T-helper 1 cell treated with Interleukin-12 subunit alpha and Interleukin-12 subunit beta and Interleukin-4 antibody, amounts not matched to agents 30 μg/mL and 1 μg/mL, for 36 hours (primary cell): ENCODE results near the gene RNF223.

Source experiments
- H3K27ac Mint-ChIP-seq: one replicate; pipeline ENCODE4 v1.8.0; 2021; ENCODE audit warnings: mild to moderate bottlenecking, mixed read lengths
- H3K27me3 Mint-ChIP-seq: one replicate; pipeline ENCODE4 v1.8.0; 2021; ENCODE audit warnings: low read depth, mixed read lengths
- H3K36me3 Mint-ChIP-seq: one replicate; pipeline ENCODE4 v1.8.0; 2021; ENCODE audit warnings: low read depth, mixed read lengths
- H3K4me1 Mint-ChIP-seq: one replicate; pipeline ENCODE4 v1.8.0; 2021; ENCODE audit warnings: low read depth, mixed read lengths
- H3K4me3 Mint-ChIP-seq: one replicate; pipeline ENCODE4 v1.8.0; 2021; ENCODE audit warnings: mild to moderate bottlenecking, moderate library complexity, mixed read lengths
- H3K9me3 Mint-ChIP-seq: one replicate; pipeline ENCODE4 v1.8.0; 2021; ENCODE audit warnings: mixed read lengths

Gene RNF223

GRCh38 chr1:1055841-1056736 is 18.0 kb downstream of the RNF223 start:
- Mint-ChIP-seq H3K4me3 (no peak overlapping the region), H3K4me1 (peaks cover 9% of the 10 kb centered on the region), H3K27ac (no peak overlapping the region), H3K36me3 (no peaks in the 10 kb centered on the region), H3K27me3 (peaks cover 21% of the 10 kb centered on the region), H3K9me3 (no peaks in the 10 kb centered on the region)

- Mint-ChIP-seq H3K9me3 (no peaks in the 10 kb centered on the region), H3K27me3 (peaks cover 21% of the 10 kb centered on the region), H3K4me3 (no peak overlapping the region), H3K36me3 (no peaks in the 10 kb centered on the region), H3K4me1 (peaks cover 3% of the 10 kb centered on the region), H3K27ac (no peak overlapping the region)
Observed at GRCh38 chr1:1054971-1055370, 19.1 kb downstream of the RNF223 start.

- peaks cover 21% of the 10 kb centered on the region for H3K27me3 Mint-ChIP-seq
- peaks cover 3% of the 10 kb centered on the region for H3K4me1 Mint-ChIP-seq
- no peaks in the 10 kb centered on the region for H3K9me3 Mint-ChIP-seq
- no peak overlapping the region for H3K27ac Mint-ChIP-seq
- H3K4me3 Mint-ChIP-seq: no peak overlapping the region
- H3K36me3 Mint-ChIP-seq: no peaks in the 10 kb centered on the region
Observed at GRCh38 chr1:1054099-1054700, 19.9 kb downstream of the RNF223 start.

- Mint-ChIP-seq H3K27me3 (peaks cover 19% of the 10 kb centered on the region), H3K36me3 (no peaks in the 10 kb centered on the region), H3K9me3 (no peaks in the 10 kb centered on the region), H3K4me3 (no peak overlapping the region), H3K4me1 (peaks cover 3% of the 10 kb centered on the region), H3K27ac (no peak overlapping the region)
Observed at GRCh38 chr1:1053682-1054081, 20.4 kb downstream of the RNF223 start.

- H3K27me3 Mint-ChIP-seq: peaks cover 12% of the 10 kb centered on the region
- no peak overlapping the region for H3K27ac Mint-ChIP-seq
- H3K4me1 Mint-ChIP-seq: peaks cover under 1% of the 10 kb centered on the region
- no peaks in the 10 kb centered on the region for H3K36me3 Mint-ChIP-seq
- no peaks in the 10 kb centered on the region for H3K9me3 Mint-ChIP-seq
- H3K4me3 Mint-ChIP-seq: no peak overlapping the region
Observed at GRCh38 chr1:1053022-1053421, 21.1 kb downstream of the RNF223 start.

- H3K36me3 Mint-ChIP-seq: no peaks in the 10 kb centered on the region
- no peak overlapping the region for H3K27ac Mint-ChIP-seq
- H3K4me3 Mint-ChIP-seq: no peak overlapping the region
- H3K4me1 Mint-ChIP-seq: no peaks in the 10 kb centered on the region
- H3K27me3 Mint-ChIP-seq: peaks cover 4% of the 10 kb centered on the region
- H3K9me3 Mint-ChIP-seq: no peaks in the 10 kb centered on the region
Observed at GRCh38 chr1:1052003-1052840, 21.9 kb downstream of the RNF223 start.

GRCh38 chr1:1051127-1051810 is 22.8 kb downstream of the RNF223 start:
- no peaks in the 10 kb centered on the region for H3K9me3 Mint-ChIP-seq
- no peaks in the 10 kb centered on the region for H3K36me3 Mint-ChIP-seq
- no peak overlapping the region for H3K4me3 Mint-ChIP-seq
- no peaks in the 10 kb centered on the region for H3K27me3 Mint-ChIP-seq
- no peak overlapping the region for H3K27ac Mint-ChIP-seq
- H3K4me1 Mint-ChIP-seq: no peaks in the 10 kb centered on the region

- Mint-ChIP-seq H3K27me3 (no peaks in the 10 kb centered on the region), H3K27ac (no peak overlapping the region), H3K36me3 (no peaks in the 10 kb centered on the region), H3K4me1 (no peaks in the 10 kb centered on the region), H3K9me3 (no peaks in the 10 kb centered on the region), H3K4me3 (no peak overlapping the region)
Observed at GRCh38 chr1:1050577-1051052, 23.5 kb downstream of the RNF223 start.

GRCh38 chr1:1049318-1050165 is 24.6 kb downstream of the RNF223 start:
- H3K36me3 Mint-ChIP-seq: no peaks in the 10 kb centered on the region
- H3K9me3 Mint-ChIP-seq: no peaks in the 10 kb centered on the region
- no peaks in the 10 kb centered on the region for H3K27me3 Mint-ChIP-seq
- no peak overlapping the region for H3K4me3 Mint-ChIP-seq
- H3K4me1 Mint-ChIP-seq: no peaks in the 10 kb centered on the region
- no peak overlapping the region for H3K27ac Mint-ChIP-seq

- Mint-ChIP-seq H3K4me1 (no peaks in the 10 kb centered on the region), H3K9me3 (no peaks in the 10 kb centered on the region)
Observed at GRCh38 chr1:1048765-1049164, 25.3 kb downstream of the RNF223 start.

GRCh38 chr1:1047963-1048362 is 26.1 kb downstream of the RNF223 start:
- peaks cover 1% of the 10 kb centered on the region for H3K4me1 Mint-ChIP-seq

More at GRCh38 chr1:1048765-1049164, 25.3 kb downstream of the RNF223 start:
- Mint-ChIP-seq H3K27ac (no peak overlapping the region), H3K27me3 (no peaks in the 10 kb centered on the region), H3K36me3 (no peaks in the 10 kb centered on the region), H3K4me3 (no peak overlapping the region)

GRCh38 chr1:1047407-1047806 is 26.7 kb downstream of the RNF223 start:
- Mint-ChIP-seq H3K4me3 (no peak overlapping the region), H3K36me3 (no peaks in the 10 kb centered on the region), H3K4me1 (peaks cover 2% of the 10 kb centered on the region), H3K27me3 (no peaks in the 10 kb centered on the region), H3K9me3 (no peaks in the 10 kb centered on the region), H3K27ac (no peak overlapping the region)

More at GRCh38 chr1:1047963-1048362, 26.1 kb downstream of the RNF223 start:
- Mint-ChIP-seq H3K36me3 (no peaks in the 10 kb centered on the region), H3K4me3 (no peak overlapping the region), H3K9me3 (no peaks in the 10 kb centered on the region), H3K27ac (no peak overlapping the region), H3K27me3 (no peaks in the 10 kb centered on the region)

- H3K27ac Mint-ChIP-seq: no peak overlapping the region
- no peaks in the 10 kb centered on the region for H3K36me3 Mint-ChIP-seq
- H3K27me3 Mint-ChIP-seq: no peaks in the 10 kb centered on the region
- peaks cover 2% of the 10 kb centered on the region for H3K4me1 Mint-ChIP-seq
- no peak overlapping the region for H3K4me3 Mint-ChIP-seq
- no peaks in the 10 kb centered on the region for H3K9me3 Mint-ChIP-seq
Observed at GRCh38 chr1:1046767-1047166, 27.3 kb downstream of the RNF223 start.
